Measurements from ENCODE around the gene FABP7.

FABP7 gene

DNA sequence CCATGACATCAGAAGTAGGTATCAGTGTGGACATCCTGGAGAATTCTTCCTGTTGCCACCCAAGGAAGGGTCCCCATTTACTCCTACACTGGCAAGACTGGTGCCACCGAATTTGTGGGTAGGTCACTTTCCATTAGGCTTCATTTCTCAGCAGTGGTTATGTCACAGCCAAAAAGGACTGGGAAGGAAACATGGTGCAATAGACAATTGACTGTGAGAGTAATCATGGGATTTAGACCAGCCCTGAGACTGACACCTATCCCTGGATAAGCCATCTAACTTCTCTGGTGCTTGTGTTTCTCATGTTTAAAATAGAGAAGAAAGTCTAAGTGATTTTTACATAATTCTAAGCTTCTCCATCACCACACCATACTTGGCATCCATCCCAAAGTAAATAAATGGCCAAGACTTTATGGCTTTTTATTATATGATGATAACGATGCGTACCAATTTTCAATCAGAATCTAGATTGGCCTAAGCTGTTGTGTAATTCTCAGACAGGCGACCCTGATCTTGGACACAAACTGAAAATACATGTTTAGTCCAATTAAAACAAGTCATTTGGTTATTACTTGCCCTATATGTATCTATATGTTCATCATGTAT is 19.7 kb downstream of the FABP7 start:
- TF ChIP-seq, protein P1, sequence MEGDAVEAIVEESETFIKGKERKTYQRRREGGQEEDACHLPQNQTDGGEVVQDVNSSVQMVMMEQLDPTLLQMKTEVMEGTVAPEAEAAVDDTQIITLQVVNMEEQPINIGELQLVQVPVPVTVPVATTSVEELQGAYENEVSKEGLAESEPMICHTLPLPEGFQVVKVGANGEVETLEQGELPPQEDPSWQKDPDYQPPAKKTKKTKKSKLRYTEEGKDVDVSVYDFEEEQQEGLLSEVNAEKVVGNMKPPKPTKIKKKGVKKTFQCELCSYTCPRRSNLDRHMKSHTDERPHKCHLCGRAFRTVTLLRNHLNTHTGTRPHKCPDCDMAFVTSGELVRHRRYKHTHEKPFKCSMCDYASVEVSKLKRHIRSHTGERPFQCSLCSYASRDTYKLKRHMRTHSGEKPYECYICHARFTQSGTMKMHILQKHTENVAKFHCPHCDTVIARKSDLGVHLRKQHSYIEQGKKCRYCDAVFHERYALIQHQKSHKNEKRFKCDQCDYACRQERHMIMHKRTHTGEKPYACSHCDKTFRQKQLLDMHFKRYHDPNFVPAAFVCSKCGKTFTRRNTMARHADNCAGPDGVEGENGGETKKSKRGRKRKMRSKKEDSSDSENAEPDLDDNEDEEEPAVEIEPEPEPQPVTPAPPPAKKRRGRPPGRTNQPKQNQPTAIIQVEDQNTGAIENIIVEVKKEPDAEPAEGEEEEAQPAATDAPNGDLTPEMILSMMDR (IDR thresholded peaks at IDR 0.05; ENCODE audit: extremely low read depth, insufficient read depth, missing control alignments) = no peak
- DNase-seq (ENCODE audit: low spot score) = no peak
- in situ Hi-C loops (cut with MboI; ENCODE audit: low pct_unique_long_range_greater_than_20kb, low sequenced_read_pairs, unreplicated experiment) = no loop called here

DNA sequence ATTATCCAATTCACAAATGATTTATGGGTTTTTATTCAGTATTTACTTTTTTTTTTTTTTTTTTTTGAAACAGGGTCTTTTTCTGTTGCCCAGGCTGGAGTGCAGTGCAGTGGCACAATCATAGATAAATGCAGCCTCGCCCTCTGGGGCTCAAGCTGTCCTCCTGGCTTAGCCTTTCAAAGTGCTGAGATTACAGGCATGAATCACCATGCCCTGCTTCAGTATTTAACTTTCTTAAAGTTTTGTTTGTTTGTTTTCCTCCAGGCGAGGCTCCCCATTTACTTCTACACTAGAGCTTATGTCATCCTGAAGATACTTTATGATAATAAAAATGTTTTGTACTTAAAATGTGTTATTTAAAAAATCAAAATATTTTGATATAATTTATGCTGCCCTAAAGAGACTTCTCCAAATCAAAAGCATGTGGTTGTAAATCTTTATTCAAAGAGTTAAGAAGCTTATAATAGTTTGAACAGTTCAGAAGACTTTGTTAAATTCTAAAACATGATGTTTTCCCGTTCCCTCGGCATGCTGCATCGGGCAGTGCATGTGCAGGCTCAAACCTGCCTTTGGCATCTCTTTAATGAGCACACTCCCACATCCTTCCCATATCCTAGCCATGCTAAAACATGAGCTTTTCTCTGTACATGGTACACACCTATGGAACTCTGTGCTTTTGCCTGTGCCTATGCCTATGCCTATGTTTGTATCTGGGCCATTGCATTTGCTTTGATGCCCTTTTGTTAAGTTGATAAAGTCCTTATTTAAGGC is 20.6 kb downstream of the FABP7 start:
- no peak for DNase-seq (ENCODE audit: low spot score)
- in situ Hi-C loops (cut with MboI; ENCODE audit: low pct_unique_long_range_greater_than_20kb, low sequenced_read_pairs, unreplicated experiment) = no loop called here
- TF ChIP-seq, protein P1 (IDR thresholded peaks at IDR 0.05; ENCODE audit: extremely low read depth, insufficient read depth, missing control alignments) = no peak

DNA sequence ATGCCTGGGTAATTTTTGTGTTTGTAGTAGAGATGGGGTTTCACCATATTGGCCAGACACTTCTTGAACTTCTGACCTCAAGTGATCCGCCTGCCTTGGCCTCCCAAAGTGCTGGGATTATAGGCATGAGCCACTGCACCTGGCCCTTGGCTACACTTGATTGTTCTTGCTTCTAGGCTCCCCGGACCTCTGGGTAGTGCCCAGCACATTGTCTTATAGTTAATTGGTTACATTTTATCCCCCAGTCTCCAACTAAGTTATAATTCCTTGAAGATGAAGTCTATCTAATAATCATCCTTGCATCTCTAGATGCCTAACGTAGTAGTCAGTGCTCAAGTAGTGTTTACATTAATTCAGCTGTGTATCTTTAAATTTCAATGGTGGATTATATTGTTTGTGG is 21.4 kb downstream of the FABP7 start:
- in situ Hi-C loops (cut with MboI; ENCODE audit: low pct_unique_long_range_greater_than_20kb, low sequenced_read_pairs, unreplicated experiment) = no loop called here
- TF ChIP-seq, protein P1 (IDR thresholded peaks at IDR 0.05; ENCODE audit: extremely low read depth, insufficient read depth, missing control alignments) = no peak
- DNase-seq (ENCODE audit: low spot score) = no peak

DNA sequence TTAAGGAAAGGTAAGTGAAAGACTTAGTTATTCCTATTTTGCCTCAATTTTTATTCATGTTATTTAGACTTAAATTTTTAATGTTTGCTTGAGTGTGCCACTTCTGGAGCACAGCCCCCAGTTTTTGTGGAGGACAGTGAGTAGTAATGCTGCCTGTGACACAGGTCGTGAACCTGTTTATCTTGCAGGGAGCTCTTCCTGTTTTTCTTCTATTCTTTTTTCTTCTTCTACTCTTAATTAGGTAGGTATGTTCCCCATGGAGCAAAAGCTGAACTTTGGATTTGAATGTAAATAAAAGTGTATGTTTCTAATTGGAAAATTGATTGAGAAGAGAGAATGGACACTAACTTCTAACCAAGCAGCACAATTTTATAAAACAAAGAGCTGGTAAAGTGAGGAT is 21.9 kb downstream of the FABP7 start:
- DNase-seq (ENCODE audit: low spot score) = no peak
- in situ Hi-C loops (cut with MboI; ENCODE audit: low pct_unique_long_range_greater_than_20kb, low sequenced_read_pairs, unreplicated experiment) = no loop called here
- TF ChIP-seq, protein P1 (IDR thresholded peaks at IDR 0.05; ENCODE audit: extremely low read depth, insufficient read depth, missing control alignments) = no peak

DNA sequence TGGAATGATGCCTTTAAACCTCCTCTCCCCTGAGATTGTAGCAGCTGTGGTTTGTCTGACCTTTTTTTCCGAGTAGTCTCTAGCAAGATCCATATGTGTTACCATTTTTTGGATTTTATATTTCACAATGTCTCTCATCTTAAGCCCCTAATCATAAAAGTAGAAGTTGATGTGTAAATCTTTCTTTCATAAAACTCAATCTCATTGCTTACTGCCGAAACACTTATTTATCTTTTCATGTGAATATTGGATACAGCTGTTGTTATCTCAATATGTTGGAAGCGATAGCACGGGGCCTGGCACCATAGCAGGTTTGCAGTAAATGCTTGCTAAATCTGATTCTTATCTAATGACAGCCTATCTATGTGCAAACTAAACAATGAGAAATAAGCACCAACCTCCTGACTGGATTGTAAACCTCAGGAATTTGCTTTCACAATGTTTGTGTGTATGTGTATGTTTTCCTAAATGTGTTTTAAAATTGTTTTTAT is 23.7 kb downstream of the FABP7 start:
- DNase-seq (ENCODE audit: low spot score) = no peak
- in situ Hi-C loops (cut with MboI; ENCODE audit: low pct_unique_long_range_greater_than_20kb, low sequenced_read_pairs, unreplicated experiment) = no loop called here
- TF ChIP-seq, protein P1 (IDR thresholded peaks at IDR 0.05; ENCODE audit: extremely low read depth, insufficient read depth, missing control alignments) = no peak

DNA sequence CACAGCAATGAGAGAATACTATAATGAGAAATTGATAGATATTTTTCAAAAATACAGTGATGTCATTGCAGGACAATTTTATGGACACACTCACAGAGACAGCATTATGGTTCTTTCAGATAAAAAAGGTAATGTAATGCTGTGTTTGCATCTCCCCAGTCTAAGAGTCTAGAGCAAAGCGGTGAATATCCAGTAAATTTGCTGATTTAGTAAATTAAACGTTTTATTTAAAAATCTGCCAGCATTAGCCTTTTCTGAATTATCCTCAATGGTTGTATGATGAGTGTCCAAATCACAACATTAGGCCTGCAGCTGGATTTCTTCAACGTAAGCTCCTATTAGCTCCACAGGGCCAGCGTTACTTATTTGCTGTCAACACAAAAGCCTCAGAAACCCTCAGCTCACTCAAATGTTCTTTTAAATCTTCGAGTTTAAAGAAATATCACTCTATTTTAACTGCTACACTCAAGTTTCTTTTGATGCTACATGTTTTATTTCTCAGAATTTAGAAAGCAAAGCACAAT is 25.5 kb downstream of the FABP7 start:
- in situ Hi-C loops (cut with MboI; ENCODE audit: low pct_unique_long_range_greater_than_20kb, low sequenced_read_pairs, unreplicated experiment) = no loop called here
- TF ChIP-seq, protein P1 (IDR thresholded peaks at IDR 0.05; ENCODE audit: extremely low read depth, insufficient read depth, missing control alignments) = no peak
- DNase-seq (ENCODE audit: low spot score) = no peak

Data from GM13977 (cell line).